SK-N-SH (cell line): ENCODE measurements around the gene C17orf75. TPM values are rescaled to one million over a fixed set of nuclear protein-coding genes. Genes with fewer than 3 reads are reported as not detected.
A peak's percentile ranks its signal among the peaks of the same experiment; 100 is the strongest.

Experiments
- CTCF ChIA-PET: fragments of 300-600, 350-600 bp; formaldehyde crosslinking; extraction: SDS; loops from one replicate; lab custom pipeline; 2021; lab: Yijun Ruan, JAX
- POLR2A ChIA-PET: fragments of 350-600 bp; sonication (Branson Sonifier 250); formaldehyde crosslinking; extraction: SDS; loops from one replicate; lab custom pipeline; 2020; ENCODE audit warnings: antibody characterized with exemption, inconsistent platforms; lab: Yijun Ruan, JAX
- DNase-seq: peaks from one replicate; pipeline ENCODE4 v3.0.0; 2012
- H2AFZ ChIP-seq: fragments of 200-600 bp; sonication (generic); 2 replicates; pipeline ENCODE4 v1.8.1; 2016; ENCODE audit warnings: antibody characterized with exemption, mild to moderate bottlenecking, low read depth
- H3F3A ChIP-seq: fragments of 200-600 bp; sonication (generic); replicated peaks from 2 replicates; pipeline ENCODE3; 2016; ENCODE audit warnings: antibody characterized with exemption, mild to moderate bottlenecking; ENCODE audit not compliant: insufficient read depth
- H3K27ac ChIP-seq, 2 experiments: fragments of 200-500 bp in 1 of 2; fragments of 200-600 bp in 1 of 2; sonication (Bioruptor generic) in 1 of 2; sonication (generic), shearing (Covaris generic) in 1 of 2; 2 replicates each; pipeline versions ENCODE4 v1.5.1 to v1.6.1; 2014 to 2016; ENCODE audit warnings: low read depth in 2 of 2, inconsistent platforms in 1 of 2, low read length in 1 of 2, mild to moderate bottlenecking in 1 of 2, mixed read lengths in 1 of 2
- H3K27me3 ChIP-seq: fragments of 200-600 bp; sonication (generic), shearing (Covaris generic); 2 replicates; pipeline ENCODE4 v1.6.1; 2016; ENCODE audit warnings: mixed run types; ENCODE audit not compliant: insufficient read depth
- H3K36me3 ChIP-seq, 2 experiments: fragments of 200-500 bp in 1 of 2; fragments of 200-600 bp in 1 of 2; sonication (Bioruptor generic) in 1 of 2; sonication (generic) in 1 of 2; replicated peaks in 1 of 2; 2 replicates each; pipeline versions ENCODE3 to v1.5.1; 2014 to 2016; ENCODE audit warnings: low read length in 1 of 2, mild to moderate bottlenecking in 1 of 2; ENCODE audit not compliant: insufficient read depth in 2 of 2, control insufficient read depth in 1 of 2
- H3K4me1 ChIP-seq, 2 experiments: fragments of 200-500 bp in 1 of 2; fragments of 200-600 bp in 1 of 2; sonication (Bioruptor generic) in 1 of 2; sonication (generic), shearing (Covaris generic) in 1 of 2; 2 replicates each; pipeline versions ENCODE4 v1.5.1 to v1.6.1; 2014 to 2016; ENCODE audit warnings: low read depth in 1 of 2, low read length in 1 of 2, mixed run types in 1 of 2; ENCODE audit not compliant: insufficient read depth in 2 of 2, control insufficient read depth in 1 of 2
- H3K4me2 ChIP-seq: fragments of 200-600 bp; sonication (generic), shearing (Covaris generic); 2 replicates; pipeline ENCODE4 v1.6.1; 2017; ENCODE audit warnings: mixed run types
- H3K4me3 ChIP-seq, 2 experiments: fragments of 200-500 bp in 1 of 2; fragments of 200-600 bp in 1 of 2; sonication (Bioruptor generic) in 1 of 2; sonication (generic), shearing (Covaris generic) in 1 of 2; 2 replicates each; pipeline versions ENCODE4 v1.5.1 to v1.8.1; 2014 to 2016; ENCODE audit warnings: low read depth in 2 of 2, inconsistent platforms in 1 of 2, low read length in 1 of 2, mild to moderate bottlenecking in 1 of 2, mixed read lengths in 1 of 2, moderate library complexity in 1 of 2
- H3K79me2 ChIP-seq: fragments of 200-600 bp; sonication (generic); 2 replicates; pipeline ENCODE4 v1.8.1; 2017; ENCODE audit warnings: mild to moderate bottlenecking; ENCODE audit not compliant: insufficient read depth
- H3K9ac ChIP-seq: fragments of 200-600 bp; sonication (generic); 2 replicates; pipeline ENCODE4 v1.6.1; 2017; ENCODE audit warnings: mixed run types
- H3K9me2 ChIP-seq: fragments of 200-600 bp; sonication (generic); 2 replicates; pipeline ENCODE4 v1.6.1; 2017; ENCODE audit warnings: mixed run types
- H3K9me3 ChIP-seq: fragments of 200-600 bp; sonication (generic); 2 replicates; pipeline ENCODE4 v1.6.1; 2017; ENCODE audit warnings: mixed run types, mild to moderate bottlenecking, moderate library complexity
- H4K20me1 ChIP-seq: fragments of 200-600 bp; sonication (generic); 2 replicates; pipeline ENCODE4 v1.6.1; 2017; ENCODE audit warnings: mild to moderate bottlenecking, mixed run types; ENCODE audit not compliant: insufficient read depth
- ELF1 ChIP-seq: IDR thresholded peaks from 2 replicates; pipeline ENCODE4 v1.4.0; 2012
- FOXJ3 ChIP-seq: sonication (generic); formaldehyde crosslinking; IDR thresholded peaks from 2 replicates; pipeline ENCODE4 v1.5.1; 2020; ENCODE audit warnings: mild to moderate bottlenecking, missing genetic modification reagents
- IRF3 ChIP-seq: fragments of 150-350 bp; IDR thresholded peaks from 2 replicates; pipeline ENCODE4 v1.6.1; 2016; ENCODE audit warnings: mild to moderate bottlenecking, low read depth, low read length
- JUND ChIP-seq: IDR thresholded peaks from 2 replicates; pipeline ENCODE4 v1.4.0; 2012
- PBX3 ChIP-seq: IDR thresholded peaks from 2 replicates; pipeline ENCODE4; 2012
- REST ChIP-seq: IDR thresholded peaks from 2 replicates; pipeline ENCODE4 v1.6.1; 2012; ENCODE audit warnings: mild to moderate bottlenecking, low read depth, low read length, moderate library complexity
- SMC3 ChIP-seq: IDR thresholded peaks from 2 replicates; pipeline ENCODE4 v1.6.1; 2012; ENCODE audit warnings: low read depth, low read length, improper control_type of control experiment
- TCF12 ChIP-seq: IDR thresholded peaks from 2 replicates; pipeline ENCODE4 v1.4.0; 2012
- ZBTB33 ChIP-seq: IDR thresholded peaks from 2 replicates; pipeline ENCODE4 v1.4.0; 2012; ENCODE audit warnings: low read depth, borderline replicate concordance
- WGBS: methylation state at CpG from one replicate; pipeline ENCODE4 v1.1.6; 2017; ENCODE audit warnings: low lambda C conversion rate; 5-methylcytosine and 5-hydroxymethylcytosine counted together
- polyA plus RNA-seq, 3 experiments: library from polyadenylated mRNA; depleted of rRNA; stranded (reverse); fragments of >200 nt; gene quantifications; 2 replicates each; pipeline ENCODE4 v1.2.3, GENCODE V29; 2012

C17orf75 gene
- polyA plus RNA-seq, 1 of the 3 experiments (the other 2 are of a cell fraction) = 14.2 TPM

GRCh38 chr17:32323811-32324491, 18.0 kb downstream of the C17orf75 start:
- Histone ChIP-seq H3K36me3 (no peaks in the 10 kb centered on the region), H3K9me2 (no peaks in the 10 kb centered on the region), H3K4me3 (peak overlapping the region in 1 of 2 experiments; percentile 26; a peak in 1 of 4 replicates), H3K4me2 (peak overlapping the region; percentile 74), H3F3A (peaks cover 5% of the 10 kb centered on the region), H3K9ac (peak overlapping the region; percentile 56), H4K20me1 (no peaks in the 10 kb centered on the region), H3K79me2 (no peaks in the 10 kb centered on the region), H3K27me3 (no peaks in the 10 kb centered on the region), H2AFZ (peak overlapping the region; percentile 86), H3K27ac (peak overlapping the region; percentile 6 to 35; a peak in 2 of 4 replicates), H3K4me1 (peaks cover 8 to 9% of the 10 kb centered on the region in 2 experiments; a peak in 1 of 4 replicates), H3K9me3 (no peaks in the 10 kb centered on the region)
- TF ChIP-seq PBX3 (0 out of 2 replicates have a peak, but pooled peaks have one; percentile 27), TCF12 (peak; percentile 33; the same call in 1 of the 2 replicates), FOXJ3 (CRISPR knock-in tag) (no peak)
- WGBS = 31% methylated on average over 11 of the region's 11 CpGs
- ChIA-PET POLR2A (no interaction called here), CTCF (interaction anchor here (1.5 to 11.5 kb wide), 3 partner anchors 12 to 120 kb away, joined by 4 to 192 read pairs (median 5); no protein-coding TSS in a partner anchor)
- peak; percentile 50 for DNase-seq

GRCh38 chr17:32323046-32323445, 18.9 kb downstream of the C17orf75 start:
- Histone ChIP-seq H3K9ac (no peak overlapping the region), H3K27ac (no peak overlapping the region), H4K20me1 (no peaks in the 10 kb centered on the region), H3F3A (peaks cover 3% of the 10 kb centered on the region), H3K9me3 (no peaks in the 10 kb centered on the region), H3K36me3 (no peaks in the 10 kb centered on the region), H3K27me3 (no peaks in the 10 kb centered on the region), H3K4me3 (no peak overlapping the region), H2AFZ (no peak overlapping the region), H3K4me2 (no peak overlapping the region)
- DNase-seq = no peak
- POLR2A ChIA-PET = no interaction called here
- WGBS = 100% methylated on average over 7 of the region's 10 CpGs
- no peak for TF ChIP-seq ELF1
- TF ChIP-seq SMC3 = no peak
- TF ChIP-seq ZBTB33 = no peak
- TF ChIP-seq REST = no peak
- TF ChIP-seq IRF3 = no peak
- no peak for TF ChIP-seq JUND
- TF ChIP-seq, all 33 proteins: peak for 0
- Histone ChIP-seq H3K4me1 (peaks cover 8 to 9% of the 10 kb centered on the region in 2 experiments; a peak in 1 of 4 replicates), H3K9me2 (no peaks in the 10 kb centered on the region), H3K79me2 (no peaks in the 10 kb centered on the region)
- CTCF ChIA-PET = interaction anchor here (2.2 to 11.5 kb wide), 2 partner anchors 67 to 119 kb away, joined by 5 to 192 read pairs; no protein-coding TSS in a partner anchor
